Upper lobe of left lung (tissue), 4 donors: ENCODE data around the gene OR2J2.

Experiments used
- CTCF ChIP-seq, 6 experiments: fragments of 450-650 bp in 4 of 6; fragments of 200-600 bp in 2 of 6; sonication (generic) in 2 of 6; IDR thresholded peaks; one replicate each; pipeline ENCODE4 v1.5.1; 2016 to 2019; ENCODE audit warnings: antibody characterized with exemption in 6 of 6
- POLR2A ChIP-seq, 4 donors: fragments of 450-650 bp; IDR thresholded peaks; one replicate each; pipeline ENCODE4 v1.5.1; 2016 to 2017; ENCODE audit warnings: antibody characterized with exemption in 4 of 4, mild to moderate bottlenecking in 2 of 4

- TF ChIP-seq CTCF (IDR thresholded peaks at IDR 0.05) (no peak), POLR2A (IDR thresholded peaks at IDR 0.05) (no peak)
Measured at GRCh38 chr6:29141606-29142005, 29.1 kb upstream of the OR2J2 start.
